Kidney (tissue), 14 donors: ENCODE results near the gene COPS4. TPM values are rescaled to one million over a fixed set of nuclear protein-coding genes. Genes with fewer than 3 reads are reported as not detected.
A peak's percentile ranks its signal among the peaks of the same experiment; 100 is the strongest.

ENCODE experiments used
- DNase-seq, 5 donors: peaks; one replicate each; pipeline ENCODE4 v3.0.0-alpha.2; 2013 to 2020
- FAIRE-seq: peaks from 2 replicates; lab custom pipeline; 2012; peaks lifted over from hg19 to GRCh38; lab: Jason Lieb, UNC
- H3K27ac ChIP-seq, 2 donors: one replicate each; pipeline ENCODE4 v1.7.0; 2013; ENCODE audit warnings: low read depth in 2 of 2, low read length in 2 of 2, inconsistent platforms in 1 of 2
- H3K27me3 ChIP-seq: one replicate; pipeline ENCODE4 v1.7.1; 2013; ENCODE audit warnings: low read length, inconsistent platforms; ENCODE audit not compliant: control insufficient read depth, insufficient read depth
- H3K36me3 ChIP-seq, 3 donors: one replicate each; pipeline versions ENCODE4 v1.7.0 to v1.7.1; 2013; ENCODE audit warnings: low read length in 3 of 3, control low read depth in 1 of 3, inconsistent platforms in 1 of 3; ENCODE audit not compliant: insufficient read depth in 3 of 3, control insufficient read depth in 2 of 3
- H3K4me1 ChIP-seq, 3 donors: one replicate each; pipeline versions ENCODE4 v1.7.0 to v1.7.1; 2013; ENCODE audit warnings: low read length in 3 of 3, inconsistent platforms in 1 of 3, low read depth in 1 of 3; ENCODE audit not compliant: control insufficient read depth in 2 of 3, insufficient read depth in 2 of 3
- H3K4me3 ChIP-seq, 3 donors: one replicate each; pipeline versions ENCODE4 v1.7.0 to v1.8.1; 2013; ENCODE audit warnings: low read length in 3 of 3, control low read depth in 1 of 3, inconsistent platforms in 1 of 3
- H3K9ac ChIP-seq, 3 donors: one replicate each; pipeline versions ENCODE4 v1.7.0 to v1.7.1; 2013; ENCODE audit warnings: low read length in 3 of 3, control low read depth in 1 of 3, inconsistent platforms in 1 of 3
- H3K9me3 ChIP-seq, 3 donors: one replicate each; pipeline versions ENCODE4 v1.7.0 to v1.7.1; 2013; ENCODE audit warnings: low read length in 3 of 3, control low read depth in 1 of 3, inconsistent platforms in 1 of 3; ENCODE audit not compliant: control insufficient read depth in 2 of 3, insufficient read depth in 1 of 3
- intact Hi-C: fragments of 100-400 bp; cut with DNase I; formaldehyde crosslinking; loops from one replicate; pipeline ENCODE4 v1.11.1; 2022
- polyA plus RNA-seq: library from polyadenylated mRNA; stranded (reverse); fragments of 350-450 nt; fragmentation: Illumina TruSeq; extraction: RNeasy Lipid Tissue Mini Kit (QIAGEN cat#74804); gene quantifications from one replicate; pipeline ENCODE4 v1.2.3, GENCODE V29; 2014; ENCODE audit warnings: low read depth, low replicate concordance; ENCODE audit not compliant: insufficient read depth
- total RNA-seq: library from RNA; stranded (reverse); fragmentation: NEBNext Ultra II Directional; extraction: Animal tissue kit (Norgen Biotek cat#: 25700); gene quantifications from one replicate; pipeline ENCODE4 v1.2.1, GENCODE V29; 2021
- TF ChIP-seq, protein P1 (sequence below): IDR thresholded peaks from 3 replicates; pipeline ENCODE4 v1.5.1; 2012; ENCODE audit warnings: mild to moderate bottlenecking, moderate library complexity, borderline replicate concordance; ENCODE audit not compliant: insufficient read depth; ENCODE audit errors: extremely low read depth
- donor health status: control.
- donor health status: control.
- donor health status: control.
- donor health status: control.
- donor health status: control.
- donor health status: DM: yes; HTN: yes; CAD: no.
- donor health status: Normal renal cell carcinoma (clear cell type).

COPS4 gene
- total and polyA plus RNA-seq, 2 donors from 2014 or later, result 28.6 to 51.8 TPM

DNA sequence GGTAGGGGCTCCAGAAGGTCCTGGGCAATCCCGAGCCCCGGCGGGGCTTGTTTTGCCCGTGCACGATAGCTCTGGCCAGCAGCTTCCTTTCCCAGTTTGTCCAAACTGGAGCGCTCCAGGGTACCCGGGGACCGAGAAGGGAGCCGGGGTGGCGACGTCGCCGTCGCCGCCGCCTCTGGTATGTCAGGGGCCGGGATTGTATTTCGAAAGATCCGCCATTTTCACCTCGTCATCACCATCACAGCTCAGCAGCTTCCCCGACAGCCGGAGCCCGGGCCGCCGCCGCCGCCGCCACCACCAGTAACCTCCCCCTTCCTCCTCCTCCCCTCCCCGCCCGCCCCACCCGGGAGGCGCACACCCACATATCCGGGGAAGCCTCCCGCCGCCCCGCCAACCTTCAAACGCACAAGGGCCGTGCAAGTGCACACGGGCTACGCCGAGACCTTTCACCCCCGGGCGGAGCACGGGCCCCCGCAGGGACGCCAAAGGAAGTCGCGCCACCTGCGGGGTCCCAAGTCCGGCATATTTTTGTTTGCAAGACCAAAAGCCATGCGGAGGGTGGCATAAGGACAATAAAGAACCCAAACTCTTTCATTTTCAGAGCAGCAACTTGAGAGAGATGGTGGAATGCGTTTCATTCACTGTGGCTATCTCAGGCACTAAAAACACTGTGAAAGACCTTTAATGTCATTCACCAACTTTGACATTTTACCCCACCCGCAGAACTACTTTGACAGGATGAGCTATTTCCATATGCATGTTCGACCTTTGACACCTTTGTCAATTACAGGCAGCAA, 24.3 kb upstream of the COPS4 start, which contains the start of gene LIN54:
Gene LIN54 (minus strand): TSS at position 302 of the 797 bp plus-strand sequence. CDS start 25,979 bp downstream, outside the sequence.
- Histone ChIP-seq H3K36me3 (no peaks in the 10 kb centered on the region), H3K9ac (peak within 1 kb of the TSS; percentile 55 to 85 (median 84)), H3K27me3 (no peaks in the 10 kb centered on the region), H3K4me1 (peaks cover 0 to 14% (median 10%) of the 10 kb centered on the region in 3 donors), H3K27ac (peak within 1 kb of the TSS; percentile 40 to 53), H3K9me3 (no peaks in the 10 kb centered on the region), H3K4me3 (peak within 1 kb of the TSS; percentile 80 to 86 (median 84))
- intact Hi-C loops, result no loop called here
- FAIRE-seq, result no peak
- DNase-seq, result peak; percentile 78 to 95 (median 87)
- TF ChIP-seq, protein P1, sequence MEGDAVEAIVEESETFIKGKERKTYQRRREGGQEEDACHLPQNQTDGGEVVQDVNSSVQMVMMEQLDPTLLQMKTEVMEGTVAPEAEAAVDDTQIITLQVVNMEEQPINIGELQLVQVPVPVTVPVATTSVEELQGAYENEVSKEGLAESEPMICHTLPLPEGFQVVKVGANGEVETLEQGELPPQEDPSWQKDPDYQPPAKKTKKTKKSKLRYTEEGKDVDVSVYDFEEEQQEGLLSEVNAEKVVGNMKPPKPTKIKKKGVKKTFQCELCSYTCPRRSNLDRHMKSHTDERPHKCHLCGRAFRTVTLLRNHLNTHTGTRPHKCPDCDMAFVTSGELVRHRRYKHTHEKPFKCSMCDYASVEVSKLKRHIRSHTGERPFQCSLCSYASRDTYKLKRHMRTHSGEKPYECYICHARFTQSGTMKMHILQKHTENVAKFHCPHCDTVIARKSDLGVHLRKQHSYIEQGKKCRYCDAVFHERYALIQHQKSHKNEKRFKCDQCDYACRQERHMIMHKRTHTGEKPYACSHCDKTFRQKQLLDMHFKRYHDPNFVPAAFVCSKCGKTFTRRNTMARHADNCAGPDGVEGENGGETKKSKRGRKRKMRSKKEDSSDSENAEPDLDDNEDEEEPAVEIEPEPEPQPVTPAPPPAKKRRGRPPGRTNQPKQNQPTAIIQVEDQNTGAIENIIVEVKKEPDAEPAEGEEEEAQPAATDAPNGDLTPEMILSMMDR, result no peak

GRCh38 chr4:83011689-83012199, 23.2 kb upstream of the COPS4 start:
- H3K9ac ChIP-seq, result peak overlapping the region; percentile 35 to 69 (median 48)
- DNase-seq (no peak), FAIRE-seq (no peak)
- H3K27me3 ChIP-seq, result no peaks in the 10 kb centered on the region
- H3K27ac ChIP-seq, result peak overlapping the region; percentile 74 to 77
- H3K4me3 ChIP-seq, result peak overlapping the region; percentile 58 to 80 (median 59)
- intact Hi-C loops, result no loop called here
- TF ChIP-seq, protein P1, result no peak
- H3K4me1 ChIP-seq, result peaks cover 0 to 14% (median 10%) of the 10 kb centered on the region in 3 donors
- H3K9me3 ChIP-seq, result no peaks in the 10 kb centered on the region
- H3K36me3 ChIP-seq, result no peaks in the 10 kb centered on the region

DNA sequence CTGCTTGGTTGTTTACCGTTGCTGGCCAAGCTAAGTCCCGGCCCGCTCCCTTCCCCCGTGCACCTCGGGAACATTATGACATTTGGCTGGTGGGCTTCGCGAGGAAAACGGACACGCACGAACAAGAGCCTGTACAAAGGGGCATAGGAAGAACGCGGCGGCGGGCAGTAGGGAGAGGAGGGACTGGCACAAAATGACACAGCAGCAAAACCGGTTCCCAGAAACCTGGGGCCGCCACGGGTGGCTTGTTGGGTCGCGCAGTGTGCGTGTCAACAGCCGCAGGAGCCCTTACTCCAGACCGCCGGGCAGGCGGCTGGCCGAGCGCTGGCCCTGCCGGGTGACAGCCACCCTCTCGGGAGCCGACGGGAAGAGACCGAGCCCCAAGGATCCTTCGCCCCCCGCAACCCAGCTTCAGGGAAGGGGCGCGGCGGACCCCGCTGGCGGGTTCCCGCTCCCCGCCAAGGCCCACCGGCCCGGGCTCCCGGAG, 22.7 kb upstream of the COPS4 start:
- FAIRE-seq, result no peak
- peak overlapping the region; percentile 58 to 80 (median 59) for H3K4me3 ChIP-seq
- no peaks in the 10 kb centered on the region for H3K9me3 ChIP-seq
- peak in 4 of 5 donors; percentile 56 to 79 (median 62) for DNase-seq
- no peaks in the 10 kb centered on the region for H3K36me3 ChIP-seq
- no peaks in the 10 kb centered on the region for H3K27me3 ChIP-seq
- TF ChIP-seq, protein P1, result no peak
- H3K27ac ChIP-seq, result peak overlapping the region; percentile 74 to 77
- intact Hi-C loops, result no loop called here
- peak overlapping the region; percentile 35 to 69 (median 48) for H3K9ac ChIP-seq
- peaks cover 0 to 14% (median 10%) of the 10 kb centered on the region in 3 donors for H3K4me1 ChIP-seq
